ENCODE results near the gene TSSC4.

DNA sequence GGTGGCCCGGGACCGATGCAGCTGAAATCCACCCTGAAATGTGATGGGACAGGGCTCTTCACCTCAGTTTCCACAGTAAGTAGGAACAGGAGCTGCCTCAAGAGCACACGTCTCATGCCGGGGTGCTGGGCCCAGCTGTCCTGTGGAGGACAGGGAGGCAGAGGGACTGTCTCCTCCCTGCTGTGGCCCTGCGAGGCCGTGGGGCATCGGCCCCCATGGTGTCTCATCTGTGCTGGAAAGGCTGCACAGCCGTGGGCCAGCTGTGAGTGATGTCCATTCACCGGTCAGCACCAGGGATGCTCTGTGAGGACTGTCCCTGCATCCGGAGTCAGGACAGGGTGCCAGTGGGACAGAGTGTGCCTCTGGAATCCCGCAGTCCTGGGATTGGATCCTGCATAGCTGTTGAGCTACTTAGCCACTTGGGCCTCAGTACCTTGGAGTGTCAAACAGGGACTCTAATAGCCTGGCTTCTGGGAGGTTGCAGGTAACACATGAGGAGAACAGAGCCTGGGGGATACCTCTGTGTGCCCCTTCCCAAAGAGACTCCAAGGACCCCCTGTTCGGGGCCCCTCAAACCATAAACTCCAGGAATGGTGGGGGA lies 27.3 kb downstream of the TSSC4 start:
- TF ChIP-seq, protein P1, sequence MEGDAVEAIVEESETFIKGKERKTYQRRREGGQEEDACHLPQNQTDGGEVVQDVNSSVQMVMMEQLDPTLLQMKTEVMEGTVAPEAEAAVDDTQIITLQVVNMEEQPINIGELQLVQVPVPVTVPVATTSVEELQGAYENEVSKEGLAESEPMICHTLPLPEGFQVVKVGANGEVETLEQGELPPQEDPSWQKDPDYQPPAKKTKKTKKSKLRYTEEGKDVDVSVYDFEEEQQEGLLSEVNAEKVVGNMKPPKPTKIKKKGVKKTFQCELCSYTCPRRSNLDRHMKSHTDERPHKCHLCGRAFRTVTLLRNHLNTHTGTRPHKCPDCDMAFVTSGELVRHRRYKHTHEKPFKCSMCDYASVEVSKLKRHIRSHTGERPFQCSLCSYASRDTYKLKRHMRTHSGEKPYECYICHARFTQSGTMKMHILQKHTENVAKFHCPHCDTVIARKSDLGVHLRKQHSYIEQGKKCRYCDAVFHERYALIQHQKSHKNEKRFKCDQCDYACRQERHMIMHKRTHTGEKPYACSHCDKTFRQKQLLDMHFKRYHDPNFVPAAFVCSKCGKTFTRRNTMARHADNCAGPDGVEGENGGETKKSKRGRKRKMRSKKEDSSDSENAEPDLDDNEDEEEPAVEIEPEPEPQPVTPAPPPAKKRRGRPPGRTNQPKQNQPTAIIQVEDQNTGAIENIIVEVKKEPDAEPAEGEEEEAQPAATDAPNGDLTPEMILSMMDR (IDR thresholded peaks at IDR 0.05) = no peak
- TF ChIP-seq EP300 (IDR thresholded peaks at IDR 0.05; ENCODE audit: low read depth) (no peak), POLR2AphosphoS5 (IDR thresholded peaks at IDR 0.05) (no peak)
